ENCODE measurements around the gene MYOF.

The MYOF gene

DNA sequence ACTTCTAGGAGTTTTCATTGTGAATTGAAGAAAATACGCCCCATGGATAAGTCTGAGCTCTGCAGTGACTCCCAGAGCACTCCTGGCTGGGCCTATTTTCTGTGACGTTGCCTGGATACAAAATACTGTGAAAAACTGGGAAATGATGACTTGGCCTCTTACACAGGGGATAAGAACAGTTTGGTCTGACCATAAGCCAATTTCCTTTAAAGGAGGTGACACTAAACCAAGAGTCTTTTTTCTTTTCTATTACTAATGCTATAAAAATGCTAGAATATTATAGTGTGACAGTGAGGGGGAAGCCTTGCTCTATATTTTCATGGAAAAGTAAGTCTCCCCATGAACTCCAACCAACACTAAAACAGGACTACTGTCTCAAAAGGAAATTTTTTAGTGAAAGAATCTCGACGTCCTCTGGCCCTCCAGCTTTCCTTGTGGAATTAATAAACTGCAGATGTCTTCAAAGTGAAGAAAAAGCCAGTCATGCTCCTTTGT, 45.5 kb downstream of the MYOF start:
- DNase-seq (ENCODE audit: low spot score): no peak
- TF ChIP-seq CTCF (IDR thresholded peaks at IDR 0.05; ENCODE audit: extremely low read depth, missing control alignments): no peak

GRCh38 chr10:93435621-93436397, 46.3 kb downstream of the MYOF start:
- no peak for TF ChIP-seq CTCF (IDR thresholded peaks at IDR 0.05; ENCODE audit: extremely low read depth, missing control alignments)
- no peak for DNase-seq (ENCODE audit: low spot score)

- no peak for TF ChIP-seq CTCF (IDR thresholded peaks at IDR 0.05; ENCODE audit: extremely low read depth, missing control alignments)
- DNase-seq (ENCODE audit: low spot score): no peak
Observed at GRCh38 chr10:93434991-93435491, 47.1 kb downstream of the MYOF start.

DNA sequence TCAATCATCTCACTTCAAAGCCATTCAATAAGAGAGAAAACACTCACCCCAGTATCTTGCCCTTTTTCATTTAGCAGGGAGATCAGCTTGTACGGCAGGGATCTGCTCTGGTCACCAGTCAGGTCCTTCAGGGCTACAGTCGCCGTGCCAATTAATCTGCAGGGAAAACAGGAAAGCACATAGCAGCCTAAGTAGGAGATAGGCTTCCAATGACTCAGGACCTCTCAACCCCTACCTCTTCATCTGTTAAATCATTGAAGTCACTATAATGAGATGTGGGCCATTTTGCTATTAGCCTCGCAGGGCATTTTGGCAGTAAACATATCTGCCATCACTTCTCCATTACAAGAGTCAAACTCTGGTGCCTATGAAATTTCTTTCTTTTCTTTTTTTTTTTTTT, 50.8 kb downstream of the MYOF start:
- no peak for DNase-seq (ENCODE audit: low spot score)

DNA sequence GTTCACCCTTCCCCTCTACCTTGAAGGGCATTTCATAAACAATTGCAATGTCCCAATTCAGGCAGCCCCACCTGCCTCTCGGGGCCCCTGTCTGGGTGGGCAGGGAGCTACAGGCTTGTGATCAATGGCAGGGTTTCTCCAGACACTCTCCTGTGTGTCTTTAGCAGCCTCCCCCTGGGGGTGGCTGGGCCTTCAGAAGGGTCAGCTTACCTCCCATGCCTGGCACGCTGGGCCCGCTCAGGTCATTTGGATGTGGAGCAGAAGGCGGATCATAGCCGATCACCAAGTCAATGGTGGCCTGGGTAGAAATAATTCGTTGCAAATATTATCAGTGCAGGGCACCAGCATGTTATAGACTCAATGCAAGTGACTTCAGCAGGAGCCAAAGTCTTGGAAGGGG, 56.3 kb downstream of the MYOF start:
- DNase-seq (ENCODE audit: low spot score): no peak
- no peak for TF ChIP-seq CTCF (IDR thresholded peaks at IDR 0.05; ENCODE audit: extremely low read depth, missing control alignments)

More for the DNA sequence above, 50.8 kb downstream of the MYOF start:
- no peak for TF ChIP-seq CTCF (IDR thresholded peaks at IDR 0.05; ENCODE audit: extremely low read depth, missing control alignments)

GRCh38 chr10:93422118-93422517, 60.0 kb downstream of the MYOF start:
- no peak for TF ChIP-seq CTCF (IDR thresholded peaks at IDR 0.05; ENCODE audit: extremely low read depth, missing control alignments)
- DNase-seq (ENCODE audit: low spot score): no peak

DNA sequence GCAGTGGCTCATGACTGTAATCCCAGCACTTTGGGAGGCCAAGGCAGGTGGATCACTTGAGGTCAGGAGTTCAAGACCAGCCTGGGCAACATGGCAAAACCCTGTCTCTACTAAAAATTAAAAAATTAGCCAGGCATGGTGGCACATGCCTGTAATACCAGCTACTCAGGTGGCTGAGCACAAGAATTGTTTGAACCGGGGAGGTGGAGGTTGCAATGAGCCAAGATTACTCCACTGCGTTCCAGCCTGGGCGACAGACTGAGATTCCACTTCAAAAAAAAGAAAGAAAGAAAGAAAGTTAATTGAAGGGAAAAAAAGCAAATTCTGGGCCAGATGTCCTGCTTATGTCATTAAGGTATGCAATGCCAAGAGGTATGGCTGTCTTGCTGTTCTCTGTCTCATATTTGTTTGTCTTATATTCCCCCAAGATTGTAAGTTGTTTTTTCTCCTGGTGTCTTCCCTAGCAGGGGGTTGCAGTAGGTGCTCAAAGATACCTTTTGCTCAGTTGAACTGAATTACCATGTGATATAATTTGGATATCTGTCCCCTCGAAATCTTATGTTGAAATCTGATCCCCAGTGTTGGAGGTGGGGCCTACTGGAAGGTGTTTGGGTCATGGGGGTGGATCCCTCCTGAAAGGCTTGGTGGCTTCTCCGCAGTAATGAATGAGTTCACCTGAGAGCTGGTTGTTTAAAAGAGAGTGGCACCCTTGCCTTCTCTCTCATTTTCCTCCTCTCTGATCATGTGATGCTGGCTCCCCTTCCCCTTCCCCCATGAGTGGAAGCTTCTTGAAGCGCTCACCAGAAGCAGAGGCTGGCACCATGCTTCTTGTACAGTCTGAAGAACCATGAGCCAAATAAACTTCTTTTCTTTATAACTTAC, 60.9 kb downstream of the MYOF start:
- no peak for TF ChIP-seq CTCF (IDR thresholded peaks at IDR 0.05; ENCODE audit: extremely low read depth, missing control alignments)
- no peak for DNase-seq (ENCODE audit: low spot score)

All from GM20000 (cell line).